Ecto neural progenitor cell (in vitro differentiated cells): Measurements from ENCODE around the gene ARHGEF18.
"Not testable (repeated sequence)": the region's sequence is repeated elsewhere in the genome, so short reads cannot be mapped to it uniquely, and the experiment has no call there.

Experiments used
- DNase-seq: peaks from one replicate; pipeline ENCODE4 v3.0.0-alpha.2; 2018; ENCODE audit warnings: low spot score

The ARHGEF18 gene

GRCh38 chr19:7346997-7347396 lies 1.7 kb upstream of the ARHGEF18 start:
- DNase-seq = not testable (repeated sequence)

DNA sequence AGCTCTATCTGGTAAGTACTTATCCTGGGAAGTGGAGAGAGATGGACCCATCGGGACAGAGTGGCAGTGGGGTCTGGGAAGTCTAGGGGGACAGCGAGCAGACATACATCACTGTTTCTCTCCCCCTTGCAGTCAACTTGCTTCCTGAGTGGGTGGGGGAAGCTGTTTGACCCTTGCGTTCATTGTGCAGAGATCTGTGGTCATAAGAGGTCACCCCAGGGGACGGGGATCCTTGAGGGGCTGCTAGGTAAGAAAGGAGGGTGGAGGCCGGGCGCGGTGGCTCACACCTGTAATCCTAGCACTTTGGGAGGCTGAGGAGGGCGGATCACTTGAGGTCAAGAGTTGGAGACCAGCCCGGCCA lies 474 bp downstream of the ARHGEF18 start:
- no peak for DNase-seq

- DNase-seq = no peak
These were observed 1.4 kb downstream of the ARHGEF18 start for GRCh38 chr19:7349961-7350711.

- DNase-seq = no peak
These were observed 3.1 kb downstream of the ARHGEF18 start for GRCh38 chr19:7351861-7352260.

DNA sequence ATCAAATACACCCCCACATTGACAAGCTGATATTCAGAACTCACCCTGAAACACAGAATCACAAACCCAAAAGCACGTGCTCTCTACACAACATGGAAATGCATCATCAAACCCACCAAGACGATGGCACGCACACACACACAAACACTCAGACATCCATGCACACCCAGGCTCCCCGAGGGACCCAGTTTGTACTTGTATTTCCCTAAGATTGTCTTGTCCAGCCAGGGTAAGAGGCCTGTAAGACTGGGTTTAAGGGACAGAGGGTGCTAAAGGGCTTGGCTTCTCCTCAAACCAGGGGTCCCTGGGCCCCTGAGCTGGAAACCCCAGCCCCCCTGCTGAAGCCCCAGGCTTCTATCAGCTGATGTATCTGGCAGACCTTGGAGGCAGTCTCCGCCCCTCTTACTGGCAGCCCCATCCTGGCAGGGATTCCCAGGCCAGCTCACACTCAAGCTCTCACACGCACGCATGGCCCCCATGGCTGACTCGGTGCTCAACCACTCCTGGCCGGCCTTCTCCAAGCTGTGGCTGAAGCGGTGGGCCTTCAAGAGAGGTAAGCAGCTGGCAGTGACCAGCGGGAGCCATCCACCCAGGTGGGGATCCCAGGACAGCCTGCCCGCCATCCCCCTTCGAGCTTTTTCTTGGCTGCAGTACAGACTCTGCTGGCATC lies 6.5 kb downstream of the ARHGEF18 start:
- no peak for DNase-seq

DNA sequence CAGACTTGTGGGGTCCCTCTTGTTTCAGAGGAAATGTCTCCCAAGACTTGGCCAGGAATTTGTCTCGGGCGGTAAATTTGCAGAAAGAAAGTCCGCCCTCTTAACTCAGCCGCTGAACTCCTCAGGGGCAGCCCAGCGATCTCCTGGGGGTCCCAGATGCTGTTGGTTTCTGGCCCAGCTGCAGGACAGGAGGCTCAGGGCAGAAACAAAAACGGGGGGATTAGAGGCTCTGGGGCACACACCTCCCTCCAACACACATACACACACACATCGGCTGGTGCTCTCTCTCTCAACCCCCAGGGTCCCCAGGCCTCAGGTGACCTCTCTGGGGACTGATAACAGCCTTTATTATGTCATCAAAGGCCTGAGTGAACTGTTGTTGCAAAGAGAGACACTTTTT lies 7.1 kb downstream of the ARHGEF18 start:
- DNase-seq = no peak

DNA sequence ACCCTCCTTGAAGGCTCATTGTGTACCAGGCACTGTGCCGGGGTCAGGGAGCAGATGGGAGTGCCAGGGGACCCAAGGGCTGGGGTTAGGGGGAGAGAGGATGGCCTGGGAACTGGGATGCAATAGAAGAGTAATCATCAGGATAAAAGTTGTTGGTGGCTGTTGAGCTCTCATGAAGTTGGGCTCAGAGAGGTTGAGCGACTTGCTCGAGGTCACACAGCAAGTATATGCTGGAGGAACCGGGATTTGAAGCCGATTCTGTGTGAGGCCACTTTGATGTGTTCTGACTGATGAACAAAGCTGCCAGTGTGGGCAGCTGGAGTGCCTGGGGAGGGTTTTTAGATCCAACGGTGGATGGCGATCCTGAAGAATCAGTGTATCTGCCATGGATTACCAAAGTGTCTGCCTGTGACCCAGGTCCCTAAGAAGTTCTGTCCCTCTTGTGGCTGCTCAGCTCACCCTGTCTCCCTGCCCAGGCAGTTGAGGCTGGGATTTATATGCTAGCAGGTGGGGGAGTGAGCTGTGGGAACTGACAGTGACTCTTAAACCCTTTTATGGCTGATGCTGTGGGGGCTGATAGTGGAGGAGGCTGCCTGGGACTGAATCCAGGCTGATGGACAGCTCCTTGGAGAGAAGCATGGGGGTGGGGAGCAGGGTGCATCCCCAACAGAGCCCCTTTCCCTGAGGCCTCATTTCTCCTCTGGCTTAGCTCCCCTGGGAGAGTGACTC lies 8.3 kb downstream of the ARHGEF18 start:
- no peak for DNase-seq

DNA sequence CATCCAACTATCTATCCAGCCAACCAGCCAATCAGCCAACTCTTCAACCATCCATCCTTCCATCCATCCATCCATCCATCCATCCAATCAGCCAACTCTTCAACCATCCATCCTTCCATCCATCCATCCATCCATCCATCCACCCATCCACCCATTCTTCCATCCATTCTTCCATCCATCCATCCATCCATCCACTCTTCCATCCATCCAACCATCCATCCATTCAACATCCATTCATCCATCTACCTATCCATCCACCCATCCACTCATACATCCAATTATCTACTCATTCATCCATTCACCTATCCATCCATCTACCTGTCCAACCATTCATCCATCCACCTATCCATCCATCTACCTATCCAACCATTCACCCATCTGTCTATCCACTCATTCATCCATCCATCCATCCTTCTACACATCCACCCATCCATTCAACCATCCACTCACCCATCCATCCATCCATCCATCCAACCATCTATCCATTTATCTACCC lies 9.4 kb downstream of the ARHGEF18 start:
- no peak for DNase-seq

- DNase-seq = no peak
These were observed 11.8 kb downstream of the ARHGEF18 start for GRCh38 chr19:7360393-7360984.

DNA sequence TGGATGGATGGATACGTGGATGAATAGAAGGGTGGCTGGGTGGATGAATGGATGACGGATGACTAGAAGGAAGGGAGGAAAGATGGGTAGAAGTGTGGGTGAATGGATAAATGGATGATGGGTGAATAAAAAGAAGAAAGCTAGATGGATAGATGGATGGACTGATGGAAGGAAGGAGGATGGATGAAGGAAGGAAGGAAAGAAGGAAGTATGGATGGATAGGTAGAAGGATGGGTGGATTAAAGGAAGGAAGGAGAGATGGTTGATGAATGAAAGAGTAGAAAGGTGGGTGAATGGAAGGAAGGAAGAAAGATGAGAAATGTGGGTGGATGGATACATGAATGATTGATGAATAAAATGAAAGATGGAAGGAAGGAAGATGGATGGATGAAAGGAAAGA lies 14.5 kb downstream of the ARHGEF18 start:
- no peak for DNase-seq

- no peak for DNase-seq
These were observed 18.1 kb downstream of the ARHGEF18 start for GRCh38 chr19:7366701-7367420.

DNA sequence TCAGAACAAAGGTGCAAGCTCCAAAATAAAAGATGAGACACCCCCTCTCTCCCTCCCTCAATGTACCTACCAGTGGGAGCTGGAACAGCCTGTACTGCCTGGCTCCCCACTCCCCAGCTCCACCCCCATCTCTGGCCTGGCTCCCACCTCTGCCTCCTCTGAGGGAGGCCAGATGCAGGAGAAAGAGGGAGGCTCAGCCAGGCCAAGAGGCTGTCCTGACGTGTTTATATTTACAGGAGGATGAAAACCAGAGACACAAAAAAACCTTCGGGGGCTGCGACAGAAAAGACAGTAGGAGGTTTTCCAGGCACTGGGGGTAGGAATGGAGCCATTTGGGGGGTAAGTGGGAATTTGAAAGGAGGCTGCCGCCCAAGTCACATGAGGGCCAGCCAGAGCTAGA lies 19.7 kb downstream of the ARHGEF18 start:
- no peak for DNase-seq

DNA sequence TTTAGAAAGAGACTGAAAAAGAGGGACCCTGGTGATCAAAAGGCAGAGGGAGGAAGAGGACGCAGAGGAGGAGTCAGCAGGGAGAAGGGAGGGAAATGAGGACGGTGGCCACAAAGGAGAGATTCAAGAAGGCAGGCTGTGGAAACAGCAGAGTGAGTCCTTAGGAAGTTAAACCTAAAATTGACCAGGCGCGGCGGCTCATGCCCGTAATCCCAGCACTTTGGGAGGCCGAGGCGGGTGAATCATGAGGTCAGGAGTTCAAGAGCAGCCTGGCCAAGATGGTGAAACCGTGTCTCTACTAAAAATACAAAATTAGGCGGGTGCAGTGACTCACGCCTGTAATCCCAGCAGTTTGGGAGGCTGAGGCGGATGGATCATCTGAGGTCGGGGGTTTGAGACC lies 20.1 kb downstream of the ARHGEF18 start:
- not testable (repeated sequence) for DNase-seq

- no peak for DNase-seq
These were observed 21.8 kb downstream of the ARHGEF18 start for GRCh38 chr19:7370546-7370945.

- DNase-seq = no peak
These were observed 22.3 kb downstream of the ARHGEF18 start for GRCh38 chr19:7371001-7371400.

GRCh38 chr19:7372810-7373209 lies 24.1 kb downstream of the ARHGEF18 start:
- no peak for DNase-seq

- no peak for DNase-seq
These were observed 25.1 kb downstream of the ARHGEF18 start for GRCh38 chr19:7373862-7374261.

DNA sequence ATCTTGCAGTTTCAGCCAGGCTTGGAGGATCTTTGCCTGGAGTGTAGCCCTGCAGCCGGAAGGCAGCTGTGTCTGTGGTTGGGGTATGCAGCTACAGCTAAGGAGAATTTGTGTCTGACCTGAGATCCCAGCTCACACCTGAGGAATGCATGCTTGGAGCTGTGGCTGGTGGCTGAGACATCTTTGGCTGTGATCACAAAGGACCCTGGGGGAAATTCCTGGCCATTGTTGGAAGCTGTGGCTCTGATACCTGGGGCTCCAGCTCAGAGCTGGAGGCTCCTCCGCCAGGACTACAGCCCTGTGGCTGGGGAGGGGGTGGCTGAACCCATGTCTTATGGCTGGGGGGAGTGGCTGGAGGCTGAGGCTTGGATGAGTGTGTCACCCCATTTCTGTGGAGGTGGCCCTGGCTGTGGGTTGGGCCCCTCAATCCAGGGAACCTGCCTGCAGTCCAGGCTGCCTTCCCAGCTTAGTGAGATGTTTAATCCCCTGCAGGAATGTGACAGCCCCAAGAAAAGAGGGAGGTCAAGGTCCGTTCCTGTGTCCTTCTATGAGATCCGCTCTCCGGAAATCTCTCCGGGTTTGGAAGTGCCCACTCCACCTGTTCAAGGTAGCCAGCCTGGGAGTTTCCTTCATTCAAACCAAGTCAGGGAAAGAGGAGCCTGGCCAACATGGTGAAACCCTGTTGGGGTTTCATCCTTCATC lies 27.6 kb downstream of the ARHGEF18 start:
- DNase-seq = no peak

- DNase-seq = no peak
These were observed 28.5 kb downstream of the ARHGEF18 start for GRCh38 chr19:7377196-7377595.

GRCh38 chr19:7381073-7381390 lies 32.3 kb downstream of the ARHGEF18 start:
- no peak for DNase-seq

- DNase-seq = no peak
These were observed 34.0 kb downstream of the ARHGEF18 start for GRCh38 chr19:7382694-7383093.
